Ovary (tissue), 3 donors: Measurements from ENCODE around the gene MRPL11.
A peak's percentile ranks its signal among the peaks of the same experiment; 100 is the strongest.

Experiments
- CTCF ChIP-seq, 3 donors: fragments of 450-650 bp in 2 of 3; fragments of 200-600 bp in 1 of 3; IDR thresholded peaks; one replicate each; pipeline versions ENCODE4 v1.5.1 to v1.8.0; 2016 to 2022; ENCODE audit warnings: antibody characterized with exemption in 3 of 3, mild to moderate bottlenecking in 1 of 3
- EP300 ChIP-seq: sonication (generic); formaldehyde crosslinking; IDR thresholded peaks from one replicate; pipeline ENCODE4 v1.6.1; 2017; ENCODE audit warnings: antibody characterized with exemption
- donor health status: DM: no; HTN: no; CAD: no.

GRCh38 chr11:66429983-66430602 lies 8.6 kb downstream of the MRPL11 start:
- TF ChIP-seq CTCF (IDR thresholded peaks at IDR 0.05) (peak in 2 of 3 donors; percentile 43), EP300 (no peak)
